ENCODE data around the gene DBR1. TPM values are rescaled to one million over a fixed set of nuclear protein-coding genes. Genes with fewer than 3 reads are reported as not detected.

DBR1 gene
- total and polyA plus RNA-seq, 2 of the 13 experiments (the other 11 are each of a cell fraction or from before 2014, with no cell fraction given) = 6.4 to 16.7 TPM

GRCh38 chr3:138114988-138115971 lies 59.4 kb downstream of the DBR1 start, which contains the start of gene DZIP1L (continued):
- TF ChIP-seq TRIM22 (IDR thresholded peaks at IDR 0.05) (no peak), CREB1 (IDR thresholded peaks at IDR 0.05) (no peak), CREB1 (CRISPR knock-in tag; IDR thresholded peaks at IDR 0.05) (no peak), ZNF816 (CRISPR knock-in tag; IDR thresholded peaks at IDR 0.05; ENCODE audit: borderline replicate concordance) (no peak), ZNF615 (CRISPR knock-in tag; IDR thresholded peaks at IDR 0.05; ENCODE audit: borderline replicate concordance) (no peak), TGIF2 (CRISPR knock-in tag; IDR thresholded peaks at IDR 0.05) (no peak), ZNF20 (CRISPR knock-in tag; IDR thresholded peaks at IDR 0.05) (no peak), HOXA5 (CRISPR knock-in tag; IDR thresholded peaks at IDR 0.05) (peak; percentile 49; the same call in 1 of the 2 replicates), ZNF510 (CRISPR knock-in tag; IDR thresholded peaks at IDR 0.05; ENCODE audit: low read depth) (no peak), ZSCAN22 (CRISPR knock-in tag; IDR thresholded peaks at IDR 0.05) (no peak), POLR2G (IDR thresholded peaks at IDR 0.05; ENCODE audit: low read depth, low read length) (no peak), THAP11 (CRISPR knock-in tag; IDR thresholded peaks at IDR 0.05) (no peak), BCL3 (CRISPR knock-in tag; IDR thresholded peaks at IDR 0.05) (peak; percentile 66; the same call in 1 of the 2 replicates), ADNP (CRISPR knock-in tag; IDR thresholded peaks at IDR 0.05) (no peak), GABPB1 (CRISPR knock-in tag; IDR thresholded peaks at IDR 0.05) (0 out of 2 replicates have a peak, but pooled peaks have one; percentile 43), ETS1 (CRISPR knock-in tag; IDR thresholded peaks at IDR 0.05) (0 out of 2 replicates have a peak, but pooled peaks have one; percentile 66), ZSCAN31 (CRISPR knock-in tag; IDR thresholded peaks at IDR 0.05; ENCODE audit: low read depth) (peak; percentile 62; the same call in 1 of the 2 replicates), ZNF740 (CRISPR knock-in tag; IDR thresholded peaks at IDR 0.05) (no peak), HOXA9 (CRISPR knock-in tag; IDR thresholded peaks at IDR 0.05; ENCODE audit: borderline replicate concordance) (0 out of 2 replicates have a peak, but pooled peaks have one; percentile 68), NR3C1 (CRISPR knock-in tag; IDR thresholded peaks at IDR 0.05) (no peak)
- TF ChIP-seq, protein P1, sequence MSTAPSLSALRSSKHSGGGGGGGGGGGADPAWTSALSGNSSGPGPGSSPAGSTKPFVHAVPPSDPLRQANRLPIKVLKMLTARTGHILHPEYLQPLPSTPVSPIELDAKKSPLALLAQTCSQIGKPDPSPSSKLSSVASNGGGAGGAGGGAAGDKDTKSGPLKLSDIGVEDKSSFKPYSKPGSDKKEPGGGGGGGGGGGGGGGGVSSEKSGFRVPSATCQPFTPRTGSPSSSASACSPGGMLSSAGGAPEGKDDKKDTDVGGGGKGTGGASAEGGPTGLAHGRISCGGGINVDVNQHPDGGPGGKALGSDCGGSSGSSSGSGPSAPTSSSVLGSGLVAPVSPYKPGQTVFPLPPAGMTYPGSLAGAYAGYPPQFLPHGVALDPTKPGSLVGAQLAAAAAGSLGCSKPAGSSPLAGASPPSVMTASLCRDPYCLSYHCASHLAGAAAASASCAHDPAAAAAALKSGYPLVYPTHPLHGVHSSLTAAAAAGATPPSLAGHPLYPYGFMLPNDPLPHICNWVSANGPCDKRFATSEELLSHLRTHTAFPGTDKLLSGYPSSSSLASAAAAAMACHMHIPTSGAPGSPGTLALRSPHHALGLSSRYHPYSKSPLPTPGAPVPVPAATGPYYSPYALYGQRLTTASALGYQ (CRISPR knock-in tag; IDR thresholded peaks at IDR 0.05) = no peak
- TF ChIP-seq, protein P2, sequence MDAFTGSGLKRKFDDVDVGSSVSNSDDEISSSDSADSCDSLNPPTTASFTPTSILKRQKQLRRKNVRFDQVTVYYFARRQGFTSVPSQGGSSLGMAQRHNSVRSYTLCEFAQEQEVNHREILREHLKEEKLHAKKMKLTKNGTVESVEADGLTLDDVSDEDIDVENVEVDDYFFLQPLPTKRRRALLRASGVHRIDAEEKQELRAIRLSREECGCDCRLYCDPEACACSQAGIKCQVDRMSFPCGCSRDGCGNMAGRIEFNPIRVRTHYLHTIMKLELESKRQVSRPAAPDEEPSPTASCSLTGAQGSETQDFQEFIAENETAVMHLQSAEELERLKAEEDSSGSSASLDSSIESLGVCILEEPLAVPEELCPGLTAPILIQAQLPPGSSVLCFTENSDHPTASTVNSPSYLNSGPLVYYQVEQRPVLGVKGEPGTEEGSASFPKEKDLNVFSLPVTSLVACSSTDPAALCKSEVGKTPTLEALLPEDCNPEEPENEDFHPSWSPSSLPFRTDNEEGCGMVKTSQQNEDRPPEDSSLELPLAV (CRISPR knock-in tag; conservative IDR thresholded peaks at IDR 0.05; ENCODE audit: low read depth) = no peak
